Tibial artery (tissue), 4 donors: ENCODE data around the gene SCLY.
"Not testable (repeated sequence)": the region's sequence is repeated elsewhere in the genome, so short reads cannot be mapped to it uniquely, and the experiment has no call there.

Experiments used
- DNase-seq, 2 donors: peaks; one replicate each; pipeline ENCODE4 v3.0.0-alpha.2; 2019
- H3K27ac ChIP-seq, 2 donors: fragments of 200-600 bp; sonication (generic) in 1 of 2; 1 replicate in 1 of 2; 2 replicates in 1 of 2; pipeline ENCODE4 v1.5.1; 2018 to 2019; ENCODE audit warnings: mild to moderate bottlenecking in 1 of 2
- H3K27me3 ChIP-seq, 2 donors: fragments of 200-600 bp; sonication (generic) in 1 of 2; one replicate each; pipeline versions ENCODE4 v1.5.1 to v1.6.0; 2016 to 2019
- H3K36me3 ChIP-seq, 3 donors: fragments of 200-600 bp; sonication (generic) in 2 of 3; one replicate each; pipeline ENCODE4 v1.5.1; 2016 to 2019; ENCODE audit warnings: mild to moderate bottlenecking in 2 of 3
- H3K4me1 ChIP-seq, 4 donors: fragments of 200-600 bp; sonication (generic) in 2 of 4; 1 replicate in 3 of 4; 2 replicates in 1 of 4; pipeline ENCODE4 v1.5.1; 2016 to 2019
- H3K4me3 ChIP-seq, 2 donors: fragments of 200-600 bp; sonication (generic) in 1 of 2; 1 replicate in 1 of 2; 2 replicates in 1 of 2; pipeline ENCODE4 v1.5.1; 2018 to 2019; ENCODE audit warnings: mild to moderate bottlenecking in 2 of 2
- H3K9me3 ChIP-seq, 3 donors: fragments of 200-600 bp; sonication (generic) in 1 of 3; one replicate each; pipeline ENCODE4 v1.5.1; 2016 to 2019
- intact Hi-C: fragments of 100-400 bp; cut with DNase I; formaldehyde crosslinking; loops from one replicate; pipeline ENCODE4 v1.15.0; 2023; ENCODE audit warnings: low total_unique reads
- TF ChIP-seq, protein P1 (sequence below), 2 experiments: fragments of 200-600 bp in 1 of 2; fragments of 450-650 bp in 1 of 2; IDR thresholded peaks; one replicate each; pipeline ENCODE4 v1.5.1; 2017 to 2019; ENCODE audit warnings: antibody characterized with exemption in 2 of 2, mild to moderate bottlenecking in 1 of 2, moderate library complexity in 1 of 2

The SCLY gene

DNA sequence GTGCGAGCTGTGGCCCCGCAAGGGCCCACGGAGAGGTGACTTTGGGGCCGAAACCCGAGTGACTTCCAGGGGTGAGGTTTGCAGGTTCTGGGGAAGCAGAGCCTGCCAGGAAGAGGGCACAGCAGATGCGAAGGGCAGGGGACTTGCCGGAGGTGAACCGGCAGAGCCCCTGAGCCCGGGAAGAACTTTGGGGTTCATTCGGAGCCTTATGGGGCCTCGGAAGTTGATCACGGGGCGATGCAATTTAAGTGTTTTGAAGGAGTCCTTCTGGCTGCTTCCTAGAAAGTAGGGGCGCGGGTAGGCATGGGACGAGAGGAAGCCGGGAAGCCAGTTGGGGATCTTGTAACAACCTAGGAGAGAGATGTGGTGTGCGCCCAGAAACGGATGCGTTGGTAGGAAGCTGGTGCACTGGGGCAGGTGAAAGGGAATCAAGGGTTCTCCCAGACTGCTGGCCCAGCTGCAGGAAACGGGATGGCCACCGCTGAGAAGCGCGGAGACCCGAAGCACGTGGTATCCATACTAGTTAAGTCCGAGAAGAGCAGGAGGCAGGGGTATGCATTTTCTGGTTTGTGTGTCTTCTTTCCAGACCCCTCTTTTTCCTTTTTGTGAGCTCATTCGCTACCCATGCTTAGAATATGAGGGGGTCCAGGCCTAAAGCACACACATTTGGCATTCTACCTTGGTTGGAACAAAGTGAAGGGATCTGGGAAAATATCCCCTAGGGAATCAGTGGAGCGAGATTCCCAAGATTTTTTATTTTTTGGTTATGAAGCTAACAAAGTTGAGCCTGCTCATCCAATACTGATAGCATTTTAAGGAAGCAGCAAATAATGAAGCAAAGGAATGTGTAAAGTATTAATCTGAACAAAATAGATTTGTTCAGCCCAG lies 758 bp downstream of the SCLY start:
- TF ChIP-seq, protein P1, sequence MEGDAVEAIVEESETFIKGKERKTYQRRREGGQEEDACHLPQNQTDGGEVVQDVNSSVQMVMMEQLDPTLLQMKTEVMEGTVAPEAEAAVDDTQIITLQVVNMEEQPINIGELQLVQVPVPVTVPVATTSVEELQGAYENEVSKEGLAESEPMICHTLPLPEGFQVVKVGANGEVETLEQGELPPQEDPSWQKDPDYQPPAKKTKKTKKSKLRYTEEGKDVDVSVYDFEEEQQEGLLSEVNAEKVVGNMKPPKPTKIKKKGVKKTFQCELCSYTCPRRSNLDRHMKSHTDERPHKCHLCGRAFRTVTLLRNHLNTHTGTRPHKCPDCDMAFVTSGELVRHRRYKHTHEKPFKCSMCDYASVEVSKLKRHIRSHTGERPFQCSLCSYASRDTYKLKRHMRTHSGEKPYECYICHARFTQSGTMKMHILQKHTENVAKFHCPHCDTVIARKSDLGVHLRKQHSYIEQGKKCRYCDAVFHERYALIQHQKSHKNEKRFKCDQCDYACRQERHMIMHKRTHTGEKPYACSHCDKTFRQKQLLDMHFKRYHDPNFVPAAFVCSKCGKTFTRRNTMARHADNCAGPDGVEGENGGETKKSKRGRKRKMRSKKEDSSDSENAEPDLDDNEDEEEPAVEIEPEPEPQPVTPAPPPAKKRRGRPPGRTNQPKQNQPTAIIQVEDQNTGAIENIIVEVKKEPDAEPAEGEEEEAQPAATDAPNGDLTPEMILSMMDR (IDR thresholded peaks at IDR 0.05), result no peak
- Histone ChIP-seq H3K4me1 (peaks cover 0 to 17% (median 10%) of the 10 kb centered on the region in 4 donors), H3K36me3 (peaks cover 0 to 25% (median 16%) of the 10 kb centered on the region in 3 donors), H3K9me3 (no peaks in the 10 kb centered on the region), H3K27ac (peak overlapping the region; percentile 72 to 90), H3K27me3 (no peaks in the 10 kb centered on the region), H3K4me3 (peak overlapping the region; percentile 69 to 89)
- peak in 1 of 2 donors; percentile 23 for DNase-seq
- intact Hi-C loops, result loop anchor here (5.0 to 10.0 kb wide), 2 partner anchors 71 to 207 kb away; partner anchors contain the start of gene RAMP1

GRCh38 chr2:238063414-238064189 lies 2.8 kb downstream of the SCLY start:
- intact Hi-C loops, result loop anchor here (5.0 to 10.0 kb wide), 2 partner anchors 69 to 209 kb away; partner anchors contain the start of gene RAMP1
- Histone ChIP-seq H3K27ac (no peak overlapping the region), H3K36me3 (peaks cover 4 to 40% (median 25%) of the 10 kb centered on the region in 3 donors), H3K4me3 (no peak overlapping the region), H3K9me3 (no peaks in the 10 kb centered on the region), H3K4me1 (peaks cover 0 to 17% (median 10%) of the 10 kb centered on the region in 4 donors), H3K27me3 (no peaks in the 10 kb centered on the region)
- DNase-seq, result no peak
- TF ChIP-seq, protein P1 (IDR thresholded peaks at IDR 0.05), result no peak

- Histone ChIP-seq H3K27ac (no peak overlapping the region), H3K4me3 (no peak overlapping the region), H3K4me1 (peaks cover 0 to 16% (median 10%) of the 10 kb centered on the region in 4 donors), H3K36me3 (peaks cover 7 to 45% (median 30%) of the 10 kb centered on the region in 3 donors), H3K27me3 (no peaks in the 10 kb centered on the region), H3K9me3 (no peaks in the 10 kb centered on the region)
- TF ChIP-seq, protein P1 (IDR thresholded peaks at IDR 0.05), result no peak
- intact Hi-C loops, result loop anchor here (5.0 to 10.0 kb wide), 2 partner anchors 68 to 210 kb away; partner anchors contain the start of gene RAMP1
- no peak for DNase-seq
These were observed 3.6 kb downstream of the SCLY start for GRCh38 chr2:238064376-238064775.

GRCh38 chr2:238065071-238065846 lies 4.5 kb downstream of the SCLY start:
- Histone ChIP-seq H3K36me3 (peaks cover 9 to 52% (median 36%) of the 10 kb centered on the region in 3 donors), H3K4me3 (no peak overlapping the region), H3K27me3 (no peaks in the 10 kb centered on the region), H3K4me1 (peaks cover 0 to 9% (median 5%) of the 10 kb centered on the region in 4 donors), H3K9me3 (no peaks in the 10 kb centered on the region), H3K27ac (no peak overlapping the region)
- TF ChIP-seq, protein P1 (IDR thresholded peaks at IDR 0.05), result no peak
- intact Hi-C loops, result loop anchor here (10.0 kb wide), 1 partner anchor 210 kb away; the partner anchor contains the start of gene RAMP1
- no peak for DNase-seq

DNA sequence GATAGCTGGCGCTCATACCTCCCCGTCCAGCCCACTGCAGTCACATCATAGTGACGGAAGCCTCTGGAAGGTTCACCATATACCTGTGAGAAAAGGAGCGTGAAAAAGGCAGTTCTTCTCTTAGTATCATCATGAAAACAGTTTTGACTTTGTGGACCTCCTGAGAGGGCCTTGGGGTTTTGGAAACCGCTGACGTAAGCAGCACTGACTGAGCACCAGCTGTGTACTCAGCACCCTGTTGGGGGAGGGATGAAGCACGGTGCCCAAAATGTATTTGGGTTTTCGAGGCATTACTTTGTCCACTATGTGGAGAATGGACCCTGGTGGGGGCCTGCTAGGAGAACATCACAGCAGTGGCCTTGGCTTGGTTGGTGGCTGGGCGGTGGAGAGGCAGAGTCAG lies 5.4 kb downstream of the SCLY start:
- Histone ChIP-seq H3K27me3 (no peaks in the 10 kb centered on the region), H3K4me3 (no peak overlapping the region), H3K27ac (no peak overlapping the region), H3K4me1 (peaks cover 0 to 9% (median 5%) of the 10 kb centered on the region in 4 donors), H3K36me3 (peaks cover 9 to 52% (median 36%) of the 10 kb centered on the region in 3 donors), H3K9me3 (no peaks in the 10 kb centered on the region)
- no peak for DNase-seq
- TF ChIP-seq, protein P1 (IDR thresholded peaks at IDR 0.05), result no peak
- intact Hi-C loops, result loop anchor here (10.0 kb wide), 1 partner anchor 211 kb away; the partner anchor contains the start of gene RAMP1

GRCh38 chr2:238066718-238067117 lies 5.9 kb downstream of the SCLY start:
- H3K36me3 ChIP-seq, result peaks cover 9 to 55% (median 40%) of the 10 kb centered on the region in 3 donors
- H3K27ac ChIP-seq, H3K4me3 ChIP-seq, H3K4me1 ChIP-seq, H3K9me3 ChIP-seq, DNase-seq, H3K27me3 ChIP-seq: not testable (repeated sequence)
- intact Hi-C loops, result loop anchor here (10.0 kb wide), 1 partner anchor 212 kb away; the partner anchor contains the start of gene RAMP1
